HepG2 (cell line): Measurements from ENCODE around the gene RASL12. TPM values are rescaled to one million over a fixed set of nuclear protein-coding genes. Genes with fewer than 3 reads are reported as not detected.

Source experiments
- CTCF ChIP-seq: sonication (generic); formaldehyde crosslinking; IDR thresholded peaks from 2 replicates; pipeline ENCODE4 v1.5.0; 2020; ENCODE audit warnings: mild to moderate bottlenecking, missing genetic modification reagents, moderate library complexity
- DZIP1 ChIP-seq: sonication (generic); formaldehyde crosslinking; IDR thresholded peaks from 2 replicates; pipeline ENCODE4 v1.5.0; 2020; ENCODE audit warnings: mild to moderate bottlenecking, missing genetic modification reagents
- GFI1 ChIP-seq: sonication (generic); formaldehyde crosslinking; IDR thresholded peaks from 2 replicates; pipeline ENCODE4 v1.5.0; 2020; ENCODE audit warnings: missing genetic modification reagents, mild to moderate bottlenecking, borderline replicate concordance
- HMG20B ChIP-seq: conservative IDR thresholded peaks from 2 replicates; pipeline ENCODE4 v1.6.1; 2016; ENCODE audit warnings: missing genetic modification reagents, missing compliant biosample characterization
- MNT ChIP-seq: fragments of 450-650 bp; IDR thresholded peaks from 2 replicates; pipeline ENCODE4 v1.6.1; 2016
- PBX2 ChIP-seq: IDR thresholded peaks from 2 replicates; pipeline ENCODE4 v1.6.1; 2016; ENCODE audit warnings: control low read depth
- RAD21 ChIP-seq: fragments of 450-650 bp; formaldehyde crosslinking; IDR thresholded peaks from 2 replicates; pipeline ENCODE4 v1.5.0; 2020; ENCODE audit warnings: mild to moderate bottlenecking
- SMC3 ChIP-seq: IDR thresholded peaks from 2 replicates; pipeline ENCODE4 v1.6.1; 2011; ENCODE audit warnings: low read length, improper control_type of control experiment
- STAG1 ChIP-seq: sonication (generic); formaldehyde crosslinking; IDR thresholded peaks from 2 replicates; pipeline ENCODE4 v1.4.0; 2020; ENCODE audit warnings: missing genetic modification reagents
- ZBTB33 ChIP-seq: sonication (generic); formaldehyde crosslinking; IDR thresholded peaks from 2 replicates; pipeline ENCODE4 v1.4.0; 2020; ENCODE audit warnings: missing genetic modification reagents
- ZNF501 ChIP-seq: sonication (generic); formaldehyde crosslinking; IDR thresholded peaks from 2 replicates; pipeline ENCODE4 v1.5.1; 2020; ENCODE audit warnings: mild to moderate bottlenecking, moderate library complexity, missing genetic modification reagents
- ZNF546 ChIP-seq: sonication (generic); formaldehyde crosslinking; conservative IDR thresholded peaks from 2 replicates; pipeline ENCODE4 v1.8.1; 2023; ENCODE audit warnings: mild to moderate bottlenecking, missing genetic modification reagents
- ZNF687 ChIP-seq: sonication (generic); formaldehyde crosslinking; IDR thresholded peaks from 2 replicates; pipeline ENCODE4 v1.5.1; 2020; ENCODE audit warnings: mild to moderate bottlenecking, missing genetic modification reagents, moderate library complexity
- ZNF75D ChIP-seq: sonication (generic); formaldehyde crosslinking; IDR thresholded peaks from 2 replicates; pipeline ENCODE4 v1.8.1; 2023; ENCODE audit warnings: missing genetic modification reagents, mild to moderate bottlenecking, borderline replicate concordance
- ZNF776 ChIP-seq: sonication (generic); formaldehyde crosslinking; IDR thresholded peaks from 2 replicates; pipeline ENCODE4 v1.4.0; 2020; ENCODE audit warnings: mild to moderate bottlenecking, missing genetic modification reagents
- polyA plus RNA-seq, 8 experiments: library from polyadenylated mRNA; depleted of rRNA in 3 of 8; stranded (reverse) in 7 of 8; unstranded in 1 of 8; fragments of >200 nt; fragmentation: Illumina TruSeq in 4 of 8; extraction: Trizol in 4 of 8; gene quantifications; 2 replicates each; pipeline versions ENCODE4 v1.2.1 to v1.2.3, GENCODE V29; 2011 to 2016; ENCODE audit warnings: low read depth in 4 of 8, missing spikeins in 1 of 8, mixed read lengths in 1 of 8; ENCODE audit not compliant: insufficient read depth in 1 of 8
- total RNA-seq, 5 experiments: library from RNA; depleted of rRNA; stranded (reverse); fragments of >200 nt; fragmentation: Illumina TruSeq; extraction: Trizol; gene quantifications; 2 replicates each; pipeline ENCODE4 v1.2.3, GENCODE V29; 2016; ENCODE audit warnings: low read depth in 1 of 5

The RASL12 gene
- total and polyA plus RNA-seq, 2 of the 13 experiments (the other 11 are each of a cell fraction or from before 2014, with no cell fraction given), result 0.16 to 0.55 TPM

GRCh38 chr15:65101411-65101890 lies 33.7 kb upstream of the RASL12 start (continued):
- TF ChIP-seq CTCF (CRISPR knock-in tag), result peak; percentile 88
- TF ChIP-seq ZNF501 (CRISPR knock-in tag), result peak; percentile 35; the same call in 1 of the 2 replicates
- no peak for TF ChIP-seq PBX2
- TF ChIP-seq ZNF75D (CRISPR knock-in tag), result no peak
- TF ChIP-seq DZIP1 (CRISPR knock-in tag), result no peak
- no peak for TF ChIP-seq MNT
- TF ChIP-seq RAD21 (CRISPR knock-in tag), result peak; percentile 88
- peak; percentile 99 for TF ChIP-seq GFI1 (CRISPR knock-in tag)
- peak; percentile 91 for TF ChIP-seq SMC3
- 0 out of 2 replicates have a peak, but pooled peaks have one; percentile 39 for TF ChIP-seq HMG20B
- no peak for TF ChIP-seq ZNF546 (CRISPR knock-in tag)
- 0 out of 2 replicates have a peak, but pooled peaks have one; percentile 4 for TF ChIP-seq ZNF687 (CRISPR knock-in tag)
- 0 out of 2 replicates have a peak, but pooled peaks have one; percentile 7 for TF ChIP-seq ZBTB33 (CRISPR knock-in tag)
- TF ChIP-seq STAG1 (CRISPR knock-in tag), result peak; percentile 90
- TF ChIP-seq ZNF776, result no peak
